K562 (cell line): Measurements from ENCODE around the gene IL17REL. TPM values are rescaled to one million over a fixed set of nuclear protein-coding genes. Genes with fewer than 3 reads are reported as not detected.

Experiments used
- ARID3B ChIP-seq: fragments of 250-450 bp; sonication (Bioruptor Pico); IDR thresholded peaks from 2 replicates; pipeline ENCODE4 v1.4.0; 2020; ENCODE audit warnings: borderline replicate concordance
- CHD7 ChIP-seq: fragments of 200-600 bp; sonication (generic); IDR thresholded peaks from one replicate; pipeline ENCODE4 v1.6.1; 2012; ENCODE audit warnings: mild to moderate bottlenecking, low read depth, low read length, inconsistent platforms
- HIVEP1 ChIP-seq: fragments of 250-450 bp; sonication (Bioruptor Pico); IDR thresholded peaks from 2 replicates; pipeline ENCODE4 v1.4.0; 2020; ENCODE audit warnings: mild to moderate bottlenecking
- MEF2A ChIP-seq: IDR thresholded peaks from 2 replicates; pipeline ENCODE4 v1.6.1; 2011; ENCODE audit warnings: low read depth, mild to moderate bottlenecking, low read length, moderate library complexity; ENCODE audit not compliant: control insufficient read depth
- RBM14 ChIP-seq: fragments of 200-400 bp; formaldehyde crosslinking; IDR thresholded peaks from 2 replicates; pipeline ENCODE4 v1.6.1; 2018; ENCODE audit warnings: low read depth, mild to moderate bottlenecking, low read length, moderate library complexity, borderline replicate concordance; ENCODE audit not compliant: insufficient read depth
- RBM25 ChIP-seq: fragments of 200-400 bp; formaldehyde crosslinking; IDR thresholded peaks from 2 replicates; pipeline ENCODE4 v1.6.1; 2018; ENCODE audit warnings: low read length, low read depth, moderate library complexity; ENCODE audit not compliant: severe bottlenecking
- ZBTB12 ChIP-seq: fragments of 250-450 bp; sonication (Bioruptor Pico); IDR thresholded peaks from 2 replicates; pipeline ENCODE4 v1.4.0; 2020
- ZFP91 ChIP-seq: sonication (generic); formaldehyde crosslinking; IDR thresholded peaks from 2 replicates; pipeline ENCODE4 v1.8.0; 2022; ENCODE audit warnings: mild to moderate bottlenecking, missing genetic modification reagents
- ZNF165 ChIP-seq: fragments of 250-450 bp; sonication (Bioruptor Pico); IDR thresholded peaks from 2 replicates; pipeline ENCODE4 v1.4.0; 2020; ENCODE audit warnings: borderline replicate concordance
- ZNF3 ChIP-seq: fragments of 250-450 bp; sonication (Bioruptor Pico); IDR thresholded peaks from 2 replicates; pipeline ENCODE4 v1.5.0; 2021; ENCODE audit warnings: mild to moderate bottlenecking, moderate library complexity
- polyA plus RNA-seq, 8 experiments: library from polyadenylated mRNA; depleted of rRNA in 4 of 8; stranded (reverse) in 5 of 8; unstranded in 3 of 8; fragments of >200 nt; fragmentation: Nextera tagmentation in 2 of 8; fragmentation: Illumina TruSeq in 1 of 8; extraction: Ambion mirVana in 2 of 8; extraction: Trizol in 1 of 8; gene quantifications; 2 replicates each; pipeline versions ENCODE4 v1.2.1 to v1.2.3, GENCODE V29; 2011 to 2014; ENCODE audit warnings: inconsistent platforms in 1 of 8, missing spikeins in 1 of 8
- total RNA-seq, 7 experiments: library from RNA; depleted of rRNA in 6 of 7; stranded (reverse); fragments of >200 nt in 6 of 7; fragmentation: Illumina TruSeq in 2 of 7; extraction: Trizol in 2 of 7; gene quantifications; 2 replicates each; pipeline versions ENCODE4 v1.2.1 to v1.2.3, GENCODE V29; 2011 to 2021; ENCODE audit warnings: low replicate concordance in 1 of 7

The IL17REL gene
- total and polyA plus RNA-seq, 9 of the 15 experiments (the other 6 are each of a cell fraction or from before 2014, with no cell fraction given), result 0.05 to 0.42 (median 0.11) TPM; not detected in 4

- TF ChIP-seq CHD7 (no peak), ZNF3 (CRISPR knock-in tag) (no peak), ZBTB12 (CRISPR knock-in tag) (no peak), ARID3B (CRISPR knock-in tag) (no peak), HIVEP1 (CRISPR knock-in tag) (no peak), ZNF165 (no peak), MEF2A (no peak), ZFP91 (CRISPR knock-in tag) (no peak), RBM25 (no peak), RBM14 (no peak)
Observed at GRCh38 chr22:49972163-49973017, 40.2 kb downstream of the IL17REL start (continued).
